ENCODE data around the gene ZNF555.
A peak's percentile ranks its signal among the peaks of the same experiment; 100 is the strongest.
"Not testable (repeated sequence)": the region's sequence is repeated elsewhere in the genome, so short reads cannot be mapped to it uniquely, and the experiment has no call there.

The ZNF555 gene

GRCh38 chr19:2806736-2807378 is 34.4 kb upstream of the ZNF555 start:
- DNase-seq (ENCODE audit: low read depth in 1 of 2, low spot score in 1 of 2) = no peak

GRCh38 chr19:2807379-2808128 is 33.7 kb upstream of the ZNF555 start:
- DNase-seq (ENCODE audit: low read depth in 1 of 2, low spot score in 1 of 2) = no peak

GRCh38 chr19:2808129-2808941 is 32.9 kb upstream of the ZNF555 start:
- no peak for DNase-seq (ENCODE audit: low read depth in 1 of 2, low spot score in 1 of 2)

- DNase-seq (ENCODE audit: low read depth in 1 of 2, low spot score in 1 of 2) = no peak
These were observed 31.7 kb upstream of the ZNF555 start for GRCh38 chr19:2809387-2810140.

- DNase-seq (ENCODE audit: low read depth in 1 of 2, low spot score in 1 of 2) = no peak
These were observed 30.9 kb upstream of the ZNF555 start for GRCh38 chr19:2810141-2811091.

- no peak for DNase-seq (ENCODE audit: low read depth in 1 of 2, low spot score in 1 of 2)
These were observed 30.0 kb upstream of the ZNF555 start for GRCh38 chr19:2811221-2811722.

- DNase-seq (ENCODE audit: low read depth in 1 of 2, low spot score in 1 of 2) = no peak
These were observed 29.4 kb upstream of the ZNF555 start for GRCh38 chr19:2811735-2812413.

- no peak for DNase-seq (ENCODE audit: low read depth in 1 of 2, low spot score in 1 of 2)
These were observed 28.7 kb upstream of the ZNF555 start for GRCh38 chr19:2812414-2813234.

GRCh38 chr19:2813235-2814160 is 27.8 kb upstream of the ZNF555 start:
- no peak for DNase-seq (ENCODE audit: low read depth in 1 of 2, low spot score in 1 of 2)

GRCh38 chr19:2814426-2814825 is 26.8 kb upstream of the ZNF555 start:
- no peak for DNase-seq (ENCODE audit: low read depth in 1 of 2, low spot score in 1 of 2)

- DNase-seq (ENCODE audit: low read depth in 1 of 2, low spot score in 1 of 2) = no peak
These were observed 26.1 kb upstream of the ZNF555 start for GRCh38 chr19:2815191-2815614.

GRCh38 chr19:2815923-2816322 is 25.4 kb upstream of the ZNF555 start:
- no peak for DNase-seq (ENCODE audit: low read depth in 1 of 2, low spot score in 1 of 2)

GRCh38 chr19:2816641-2817040 is 24.6 kb upstream of the ZNF555 start:
- no peak for DNase-seq (ENCODE audit: low read depth in 1 of 2, low spot score in 1 of 2)

- not testable (repeated sequence) for DNase-seq (ENCODE audit: low read depth in 1 of 2, low spot score in 1 of 2)
These were observed 23.9 kb upstream of the ZNF555 start for GRCh38 chr19:2817237-2817829.

- peak; percentile 97 to 98 for DNase-seq (ENCODE audit: low read depth in 1 of 2, low spot score in 1 of 2)
These were observed 21.6 kb upstream of the ZNF555 start, which contains the start of gene ZNF554 for GRCh38 chr19:2819540-2820111. Gene ZNF554 (plus strand): TSS chr19:2819868. CDS start chr19:2820072, 204 bp downstream.

GRCh38 chr19:2820112-2820702 is 21.1 kb upstream of the ZNF555 start:
- DNase-seq (ENCODE audit: low read depth in 1 of 2, low spot score in 1 of 2) = no peak

Data from activated T-helper 1 cell treated with anti-CD3 and anti-CD28 coated beads, Interleukin-2, amount 50 U/mL, for 16 hours (primary cell).